GM21825 (cell line): ENCODE measurements around the gene KLF1.
"Not testable (repeated sequence)": the region's sequence is repeated elsewhere in the genome, so short reads cannot be mapped to it uniquely, and the experiment has no call there.

Experiments
- ATAC-seq: cut with Tn5 transposase; IDR thresholded peaks from one replicate; pipeline ENCODE4 v1.9.1; 2021; ENCODE audit warnings: mild to moderate bottlenecking, moderate library complexity; ENCODE audit not compliant: unreplicated experiment

The KLF1 gene

GRCh38 chr19:12868540-12869112 lies 18.4 kb downstream of the KLF1 start:
- ATAC-seq = no peak

DNA sequence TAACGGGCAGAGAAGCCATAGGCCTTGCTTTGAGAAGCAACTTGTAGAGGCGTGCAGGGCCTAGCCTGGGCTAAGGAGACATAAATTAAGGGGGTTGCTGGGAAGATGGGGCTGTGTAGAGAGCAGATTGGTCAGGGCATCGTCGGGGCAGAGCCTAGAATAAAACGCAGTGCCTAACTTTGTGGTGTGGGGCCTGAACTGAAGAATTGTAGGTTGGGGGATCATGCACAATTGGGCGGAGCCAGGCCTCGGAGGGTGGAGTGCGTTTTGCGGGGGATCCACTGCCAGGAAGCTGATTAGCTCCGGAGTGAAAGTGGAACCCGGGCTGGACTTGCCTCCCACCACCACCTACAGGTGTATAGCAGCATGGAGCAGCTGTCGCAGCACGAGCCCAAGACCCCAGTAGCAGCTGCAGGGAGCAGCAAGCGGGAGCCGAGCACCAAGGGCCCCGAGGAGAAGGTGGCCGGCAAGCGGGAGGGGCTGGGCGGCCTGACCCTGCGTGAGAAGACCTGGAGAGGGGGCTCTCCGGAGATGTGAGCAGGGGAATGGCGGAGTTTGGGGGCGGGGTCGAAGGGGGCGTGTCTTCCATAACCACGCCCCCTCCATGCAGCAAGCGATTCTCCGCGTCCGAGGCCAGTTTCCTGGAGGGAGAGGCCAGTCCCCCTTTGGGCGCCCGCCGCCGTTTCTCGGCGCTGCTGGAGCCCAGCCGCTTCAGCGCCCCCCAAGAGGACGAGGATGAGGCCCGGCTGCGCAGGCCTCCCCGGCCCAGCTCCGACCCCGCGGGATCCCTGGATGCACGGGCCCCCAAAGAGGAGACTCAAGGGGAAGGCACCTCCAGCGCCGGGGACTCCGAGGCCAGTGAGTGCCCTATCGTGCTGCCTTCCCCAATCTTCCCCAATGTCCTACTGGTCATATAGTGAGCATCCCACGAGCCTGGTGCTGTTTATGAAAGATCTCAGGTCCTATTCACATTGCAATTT lies 19.6 kb downstream of the KLF1 start:
- ATAC-seq = peak; percentile 62

- no peak for ATAC-seq
These were observed 20.4 kb downstream of the KLF1 start for GRCh38 chr19:12866416-12867119.

- no peak for ATAC-seq
These were observed 21.1 kb downstream of the KLF1 start for GRCh38 chr19:12865746-12866415.

GRCh38 chr19:12864721-12865715 lies 22.0 kb downstream of the KLF1 start:
- no peak for ATAC-seq

DNA sequence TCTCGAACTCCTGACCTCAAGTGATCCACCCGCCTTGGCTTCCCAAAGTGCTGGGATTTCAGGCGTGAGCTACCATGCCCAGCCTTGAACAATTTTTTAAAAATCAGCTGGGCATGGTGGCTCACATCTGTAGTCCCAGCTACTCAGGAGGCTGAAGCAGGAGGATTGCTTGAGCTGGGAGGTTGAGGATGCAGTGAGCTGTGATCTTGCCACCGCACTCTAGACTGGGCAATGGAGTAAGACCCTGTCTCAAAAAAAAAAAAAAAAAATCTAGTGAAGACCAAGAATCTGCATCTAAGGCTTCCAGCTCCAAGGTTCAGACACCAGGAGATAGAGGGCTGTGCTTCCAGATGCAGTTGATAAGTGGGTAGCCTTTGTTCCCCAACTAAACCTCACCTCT lies 22.9 kb downstream of the KLF1 start:
- ATAC-seq = no peak

GRCh38 chr19:12859546-12859945 lies 27.5 kb downstream of the KLF1 start:
- ATAC-seq = no peak

GRCh38 chr19:12858041-12858928 lies 28.7 kb downstream of the KLF1 start:
- ATAC-seq = no peak

- no peak for ATAC-seq
These were observed 30.3 kb downstream of the KLF1 start for GRCh38 chr19:12856653-12857052.

DNA sequence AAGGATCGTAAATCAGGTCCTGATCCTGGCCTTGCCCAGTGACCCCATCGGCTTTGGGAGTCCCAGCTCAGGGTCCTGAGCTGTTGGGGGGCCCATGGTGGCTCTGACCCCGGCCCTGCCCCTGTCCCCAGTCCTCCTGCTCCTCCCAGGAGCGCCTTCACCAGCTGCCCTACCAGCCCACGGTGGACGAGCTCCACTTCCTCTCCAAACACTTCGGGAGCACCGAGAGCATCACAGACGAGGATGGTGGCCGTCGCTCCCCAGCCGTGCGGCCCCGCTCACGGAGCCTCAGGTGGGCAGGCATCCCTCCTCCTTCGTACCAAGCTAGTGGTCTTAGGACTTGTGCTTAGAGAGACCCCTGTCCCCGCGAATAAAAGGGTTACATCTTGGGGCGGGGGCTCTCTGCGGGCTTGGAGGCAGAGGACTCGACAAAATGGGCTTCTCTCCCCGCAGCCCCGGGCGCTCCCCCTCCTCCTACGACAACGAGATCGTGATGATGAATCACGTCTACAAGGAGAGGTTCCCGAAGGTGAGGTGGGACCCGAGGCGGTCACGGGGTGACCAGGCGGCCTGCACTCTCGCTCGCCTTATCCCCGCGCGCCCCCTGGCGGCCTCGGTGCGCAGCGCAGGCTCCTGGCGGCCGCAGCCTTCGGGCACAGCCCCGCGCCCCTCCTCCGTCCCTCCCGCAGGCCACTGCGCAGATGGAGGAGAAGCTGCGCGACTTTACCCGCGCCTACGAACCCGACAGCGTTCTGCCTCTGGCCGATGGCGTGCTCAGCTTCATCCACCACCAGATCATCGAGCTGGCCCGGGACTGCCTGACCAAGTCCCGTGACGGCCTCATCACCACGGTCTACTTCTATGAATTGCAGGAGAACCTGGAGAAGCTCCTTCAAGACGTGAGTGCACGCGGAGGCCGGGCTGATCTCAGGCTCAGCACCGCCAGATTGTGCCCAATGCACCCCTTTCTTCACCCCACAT lies 39.6 kb downstream of the KLF1 start:
- ATAC-seq = peak; percentile 64

DNA sequence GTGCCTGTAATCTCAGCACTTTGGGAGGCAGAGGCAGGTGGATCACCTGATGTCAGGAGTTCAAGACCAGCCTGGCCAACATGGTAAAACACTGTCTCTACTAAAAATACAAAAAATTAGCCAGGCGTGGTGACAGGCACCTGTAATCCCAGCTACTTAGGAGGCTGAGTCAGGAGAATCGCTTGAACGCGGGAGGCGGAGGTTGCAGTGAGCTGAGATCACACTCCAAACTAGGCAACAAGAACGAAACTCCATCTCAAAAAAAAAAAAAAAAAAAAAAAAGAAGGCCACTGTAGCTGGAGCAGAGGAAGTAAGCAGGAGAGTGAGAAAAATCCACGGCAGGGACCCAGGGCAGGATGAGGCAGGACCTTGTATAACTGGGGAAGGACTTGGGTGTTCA lies 40.4 kb downstream of the KLF1 start:
- not testable (repeated sequence) for ATAC-seq

- no peak for ATAC-seq
These were observed 42.8 kb downstream of the KLF1 start for GRCh38 chr19:12843999-12844732.

- ATAC-seq = no peak
These were observed 43.7 kb downstream of the KLF1 start for GRCh38 chr19:12843328-12843727.

GRCh38 chr19:12842511-12842910 lies 44.5 kb downstream of the KLF1 start:
- no peak for ATAC-seq

DNA sequence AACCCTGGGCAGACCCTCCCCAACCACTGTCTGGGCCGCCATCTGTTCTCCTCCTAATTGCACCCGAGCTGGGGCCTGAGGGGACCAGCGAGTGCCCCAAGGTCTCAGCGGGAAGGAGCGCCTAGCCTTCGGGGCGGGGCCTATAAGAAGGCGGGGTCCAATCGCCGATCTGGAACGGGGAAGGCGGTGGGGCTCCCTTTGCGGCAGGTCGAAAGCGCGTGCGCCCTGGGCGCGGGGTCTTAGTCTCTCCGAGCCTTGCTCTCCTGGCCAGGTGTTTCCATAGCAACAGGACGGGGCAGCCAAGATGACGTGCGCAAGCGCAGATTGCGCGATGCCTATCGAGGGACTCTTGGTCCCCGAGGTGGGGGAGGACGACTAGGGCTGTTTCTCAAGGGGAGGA lies 45.9 kb downstream of the KLF1 start:
- no peak for ATAC-seq

DNA sequence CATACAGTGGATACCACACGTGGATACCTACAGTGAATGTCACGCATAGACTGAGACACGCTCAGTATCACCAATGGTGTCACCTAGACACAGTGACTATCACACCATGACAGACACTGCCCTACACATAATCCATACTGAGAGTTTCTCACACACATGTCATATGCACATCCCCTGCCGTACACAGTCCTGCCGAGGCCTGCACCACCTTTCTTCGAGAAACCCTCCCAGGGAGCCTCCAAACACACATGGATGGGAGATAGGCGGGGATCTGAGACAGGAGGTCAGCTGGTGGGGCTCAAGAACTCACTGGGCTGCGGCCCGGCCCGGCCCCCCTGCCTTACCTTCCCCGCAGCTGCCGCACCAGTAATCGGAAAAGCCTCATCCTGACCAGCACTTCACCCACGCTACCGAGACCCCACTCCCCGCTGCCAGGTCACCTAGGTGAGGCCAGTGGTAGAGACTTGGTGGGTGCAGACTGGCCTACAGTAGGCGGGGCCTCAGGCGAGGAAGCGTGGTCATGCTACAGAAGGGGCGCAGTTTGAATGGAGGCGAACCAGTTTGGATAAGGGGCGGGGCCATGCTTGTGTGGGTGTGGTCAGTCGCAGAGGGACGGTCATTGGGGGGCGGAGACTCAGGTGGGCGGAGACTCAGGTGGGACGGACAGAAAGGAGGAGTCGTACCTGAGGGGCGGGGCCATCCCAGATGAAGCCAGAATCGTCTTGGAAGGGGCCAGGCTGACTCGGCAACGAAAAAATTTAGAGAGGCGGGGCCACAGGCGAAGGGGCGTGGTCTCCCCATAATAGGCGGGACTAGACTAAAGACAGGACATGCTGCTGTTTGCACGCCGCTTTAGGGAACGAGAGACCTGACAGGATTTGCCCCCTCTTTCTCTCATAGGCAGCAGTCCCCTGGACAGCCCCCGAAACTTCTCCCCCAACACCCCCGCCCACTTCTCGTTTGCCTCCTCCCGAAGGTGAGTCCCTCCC lies 46.6 kb downstream of the KLF1 start:
- no peak for ATAC-seq
